GM23248 (cell line): ENCODE results near the gene SUMF1.

ENCODE experiments used
- EZH2 ChIP-seq: fragments of 200-600 bp; sonication (generic); IDR thresholded peaks from 2 replicates; pipeline ENCODE4 v1.6.1; 2018; ENCODE audit warnings: antibody characterized with exemption, mild to moderate bottlenecking; ENCODE audit not compliant: insufficient read depth, poor library complexity, severe bottlenecking
- EZH2phosphoT487 ChIP-seq: fragments of 200-600 bp; sonication (generic); IDR thresholded peaks from 2 replicates; pipeline ENCODE4 v1.6.1; 2018; ENCODE audit warnings: antibody characterized with exemption, moderate library complexity, mild to moderate bottlenecking, low read depth; ENCODE audit not compliant: insufficient read depth

- TF ChIP-seq EZH2 (no peak), EZH2phosphoT487 (no peak)
Observed at GRCh38 chr3:4362523-4362922, 104.5 kb downstream of the SUMF1 start.
